Activated CD8-positive, alpha-beta memory T cell treated with anti-CD3 and anti-CD28 coated beads, Interleukin-2, amount 50 U/mL, for 24 hours (primary cell): ENCODE data around the gene SMIM44.
"Not testable (repeated sequence)": the region's sequence is repeated elsewhere in the genome, so short reads cannot be mapped to it uniquely, and the experiment has no call there.

Experiments used
- DNase-seq: peaks from one replicate; pipeline ENCODE4 v3.0.0-alpha.2; 2020; ENCODE audit errors: extremely low read depth

The SMIM44 gene

DNA sequence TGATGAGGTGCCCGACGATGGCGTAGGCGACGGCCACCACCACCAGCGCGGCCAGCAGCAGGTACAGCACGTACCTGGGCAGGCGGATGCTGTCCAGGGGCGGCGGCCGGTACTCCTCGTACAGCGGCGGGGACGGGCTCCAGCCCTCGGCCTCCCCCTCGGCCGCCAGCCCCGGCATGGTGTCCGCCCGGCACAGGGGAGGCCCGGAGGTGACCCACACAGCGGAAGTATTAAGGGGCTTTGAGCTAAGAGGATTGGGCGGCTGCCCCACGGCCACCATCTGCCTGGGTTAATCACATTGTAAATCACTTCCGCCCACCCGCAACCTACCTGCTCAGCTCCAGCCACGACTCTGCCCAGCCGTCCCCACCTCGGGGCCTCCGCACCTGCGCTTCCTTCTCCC is at the start of gene SMIM44:
TSS of gene SMIM44 (minus strand) at position 216 of the 403 bp plus-strand sequence. CDS start at position 178, 38 bp downstream.
- DNase-seq, result no peak

- DNase-seq, result no peak
These were observed 49.8 kb upstream of the SMIM44 start for GRCh38 chr19:3533033-3533432.

GRCh38 chr19:3532154-3532786 is 49.0 kb upstream of the SMIM44 start:
- no peak for DNase-seq

GRCh38 chr19:3531716-3532115 is 48.5 kb upstream of the SMIM44 start:
- DNase-seq, result no peak

DNA sequence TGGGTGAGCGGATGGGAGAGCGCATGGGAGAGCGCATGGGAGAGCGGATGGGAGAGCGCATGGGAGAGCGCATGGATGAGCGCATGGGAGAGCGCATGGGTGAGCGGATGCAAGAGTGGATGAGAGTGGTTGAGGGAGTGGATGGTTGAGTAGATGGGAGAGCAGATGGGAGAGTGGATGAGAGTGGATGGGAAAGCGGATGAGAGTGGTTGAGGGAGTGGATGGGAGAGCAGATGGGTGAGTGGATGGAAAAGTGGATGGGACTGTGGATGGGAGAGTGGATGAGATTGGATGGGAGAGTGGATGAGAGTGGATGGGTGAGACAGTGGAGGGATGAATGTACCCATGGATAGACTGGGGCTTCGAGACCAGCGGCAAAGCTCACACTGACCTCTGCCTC is 47.1 kb upstream of the SMIM44 start:
- no peak for DNase-seq

DNA sequence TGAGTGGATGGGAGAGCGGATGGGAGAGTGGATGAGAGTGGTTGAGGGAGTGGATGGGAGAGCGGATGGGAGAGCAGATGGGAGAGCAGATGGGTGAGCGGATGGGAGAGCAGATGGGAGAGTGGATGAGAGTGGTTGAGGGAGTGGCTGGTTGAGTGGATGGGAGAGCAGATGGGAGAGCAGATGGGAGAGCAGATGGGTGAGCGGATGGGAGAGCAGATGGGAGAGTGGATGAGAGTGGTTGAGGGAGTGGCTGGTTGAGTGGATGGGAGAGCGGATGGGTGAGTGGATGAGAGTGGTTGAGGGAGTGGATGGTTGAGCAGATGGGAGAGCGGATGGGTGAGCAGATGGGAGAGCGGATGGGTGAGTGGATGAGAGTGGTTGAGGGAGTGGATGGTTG is 46.1 kb upstream of the SMIM44 start:
- not testable (repeated sequence) for DNase-seq

- no peak for DNase-seq
These were observed 45.4 kb upstream of the SMIM44 start for GRCh38 chr19:3528539-3529211.

DNA sequence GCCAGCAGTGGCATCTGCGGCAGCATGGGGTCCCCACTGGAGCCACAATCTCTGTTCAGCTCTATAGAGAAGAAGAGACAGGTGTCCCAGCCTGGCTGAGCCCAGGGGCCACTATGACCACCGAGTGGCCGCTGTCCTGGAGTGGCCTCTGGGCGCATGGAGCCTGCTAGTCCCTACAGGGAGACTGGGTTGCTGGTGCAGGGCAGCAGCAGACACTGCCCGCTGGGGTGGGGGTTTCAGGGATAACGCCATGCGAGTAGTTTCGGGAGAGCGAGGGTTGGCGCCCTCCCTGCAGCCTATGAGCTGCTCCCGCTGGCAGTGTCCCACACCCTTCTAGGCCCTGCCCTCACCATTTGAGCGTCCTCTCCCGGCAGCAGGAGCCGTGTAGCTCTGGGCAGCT is 44.8 kb upstream of the SMIM44 start:
- DNase-seq, result no peak

GRCh38 chr19:3527238-3527910 is 44.1 kb upstream of the SMIM44 start:
- no peak for DNase-seq

- DNase-seq, result no peak
These were observed 43.4 kb upstream of the SMIM44 start for GRCh38 chr19:3526507-3527237.

- no peak for DNase-seq
These were observed 41.7 kb upstream of the SMIM44 start for GRCh38 chr19:3524904-3525451.

- DNase-seq, result no peak
These were observed 41.0 kb upstream of the SMIM44 start for GRCh38 chr19:3524078-3524842.

DNA sequence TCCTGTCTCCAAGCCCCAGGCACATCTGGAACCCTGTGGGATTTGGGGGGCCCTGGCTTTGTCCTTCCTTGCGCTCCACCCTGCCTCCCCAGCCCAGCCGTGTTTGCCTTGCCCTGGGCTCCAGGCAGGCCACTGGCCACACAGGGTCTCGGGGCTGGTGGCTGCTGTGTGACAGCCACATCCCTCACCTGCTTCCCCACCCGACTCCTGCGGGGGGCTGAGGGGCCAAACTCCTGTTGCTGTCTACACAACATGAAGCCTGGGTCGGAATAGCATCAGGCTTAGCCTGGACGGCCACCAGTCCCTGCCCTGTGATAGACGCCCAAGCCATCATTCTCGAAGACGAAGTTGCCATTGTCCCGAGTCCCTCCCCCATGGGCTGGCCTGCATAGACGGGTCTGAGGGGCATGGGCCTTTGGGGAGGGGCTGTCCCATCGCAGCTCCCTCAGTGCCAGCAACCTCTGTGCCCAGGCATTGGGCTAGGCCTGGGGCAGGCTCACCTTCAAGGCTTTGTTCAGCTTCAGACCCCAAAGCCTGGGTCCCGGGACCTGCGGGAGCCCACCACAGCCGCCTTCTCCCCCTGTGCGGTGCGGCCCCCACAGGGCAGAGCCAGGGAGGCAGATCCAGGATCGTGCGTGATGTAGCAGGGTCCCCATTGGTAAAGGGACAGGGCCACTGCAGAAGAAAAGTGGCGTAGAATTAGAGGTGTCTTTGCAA is 40.3 kb upstream of the SMIM44 start:
- DNase-seq, result no peak

DNA sequence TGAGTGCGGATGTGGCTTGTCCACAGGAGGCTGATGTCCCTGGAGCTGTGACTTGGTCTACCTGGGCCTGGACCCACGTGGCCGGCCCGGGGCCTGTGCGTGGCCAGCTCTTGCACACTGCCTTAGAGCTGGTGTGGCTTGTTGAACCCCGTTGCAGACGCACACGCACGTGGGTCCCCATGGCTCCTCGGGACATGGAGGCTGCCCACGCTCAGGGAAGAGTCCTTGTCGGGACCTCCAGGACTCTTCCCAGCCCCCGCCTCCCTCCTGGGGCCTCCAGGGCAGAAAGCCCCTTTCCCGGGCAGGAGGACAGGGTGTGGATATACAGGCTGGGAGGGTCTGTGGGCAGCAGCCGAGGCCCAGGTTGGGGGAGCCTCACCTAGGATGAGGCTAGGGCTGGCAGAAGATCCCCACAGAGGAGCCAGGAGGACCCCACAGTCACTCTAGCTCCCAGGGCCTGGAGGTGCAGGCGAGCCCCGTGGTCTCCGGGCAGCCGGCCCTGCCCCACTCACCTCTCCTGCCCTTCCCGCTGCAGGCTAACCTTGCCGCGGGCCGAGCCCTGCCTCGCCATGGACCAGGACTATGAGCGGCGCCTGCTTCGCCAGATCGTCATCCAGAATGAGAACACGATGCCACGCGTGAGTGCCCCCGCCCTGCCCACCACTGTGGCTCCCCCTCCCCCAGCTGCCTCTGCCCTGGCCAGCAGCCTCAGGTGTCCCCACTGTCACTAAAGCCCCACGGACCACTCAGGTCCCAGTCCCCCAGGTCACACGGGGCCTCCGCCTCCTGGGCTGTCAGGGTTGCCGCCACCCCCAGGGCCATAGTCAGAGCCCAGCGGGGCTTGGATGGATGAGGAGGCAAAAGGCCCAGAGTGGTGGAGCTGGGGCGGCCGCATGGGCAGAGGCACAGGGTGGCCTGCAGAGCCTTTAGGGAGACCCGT is 39.5 kb upstream of the SMIM44 start:
- DNase-seq, result no peak

GRCh38 chr19:3521104-3521445 is 37.8 kb upstream of the SMIM44 start:
- no peak for DNase-seq

- no peak for DNase-seq
These were observed 37.2 kb upstream of the SMIM44 start for GRCh38 chr19:3520166-3521103.

DNA sequence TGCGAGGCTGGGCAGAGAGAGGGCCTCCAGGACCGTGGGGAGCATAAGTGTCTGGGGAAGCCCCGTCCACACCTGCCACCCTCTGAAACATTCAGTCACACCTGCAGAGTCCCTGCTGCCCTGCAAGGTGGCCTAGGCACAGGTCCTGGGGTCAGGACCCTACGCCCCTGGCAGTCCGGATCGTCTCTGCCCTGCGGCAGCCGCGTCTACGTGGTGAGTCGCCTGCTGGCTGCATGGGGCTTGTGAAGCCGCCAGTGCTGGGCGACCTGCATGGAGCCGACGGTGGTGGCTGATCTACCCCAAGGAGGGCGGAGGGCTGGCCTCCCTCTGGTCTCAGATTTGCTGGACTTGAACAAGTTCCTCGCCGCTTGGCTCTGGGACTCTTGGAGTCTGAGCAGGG is 35.9 kb upstream of the SMIM44 start:
- DNase-seq, result no peak

DNA sequence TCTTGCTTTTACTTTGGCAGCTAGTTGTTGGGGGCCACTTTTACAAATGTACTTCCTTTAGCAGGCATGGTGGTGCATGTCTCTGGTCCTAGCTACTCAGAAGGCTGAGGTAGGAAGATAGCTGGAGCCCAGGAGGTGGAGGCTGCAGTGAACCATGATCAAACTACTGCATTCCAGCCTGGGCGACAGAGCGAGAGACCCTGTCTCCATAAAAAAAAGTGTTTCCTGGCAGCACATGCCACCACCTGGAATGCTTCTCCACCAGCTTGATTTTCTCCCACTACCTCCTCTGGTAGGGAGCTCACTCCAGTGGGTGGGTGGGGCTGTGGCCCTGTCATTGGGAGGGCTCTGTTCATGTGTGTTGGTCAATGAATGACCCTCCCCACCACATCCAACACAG is 35.4 kb upstream of the SMIM44 start:
- DNase-seq, result no peak

GRCh38 chr19:3518255-3518654 is 35.0 kb upstream of the SMIM44 start:
- no peak for DNase-seq
